Measurements from ENCODE around the gene C5. TPM values are rescaled to one million over a fixed set of nuclear protein-coding genes. Genes with fewer than 3 reads are reported as not detected.
"Not testable (repeated sequence)": the region's sequence is repeated elsewhere in the genome, so short reads cannot be mapped to it uniquely, and the experiment has no call there.

Gene C5
- 0.52 TPM for polyA plus RNA-seq (2012; ENCODE audit: insufficient read depth, insufficient read length, low read depth)

- DNase-seq = no peak
- H3K27me3 ChIP-seq = no peaks in the 10 kb centered on the region
- H3K36me3 ChIP-seq = no peaks in the 10 kb centered on the region
- H3K9me3 ChIP-seq = no peaks in the 10 kb centered on the region
- TF ChIP-seq, protein P1, sequence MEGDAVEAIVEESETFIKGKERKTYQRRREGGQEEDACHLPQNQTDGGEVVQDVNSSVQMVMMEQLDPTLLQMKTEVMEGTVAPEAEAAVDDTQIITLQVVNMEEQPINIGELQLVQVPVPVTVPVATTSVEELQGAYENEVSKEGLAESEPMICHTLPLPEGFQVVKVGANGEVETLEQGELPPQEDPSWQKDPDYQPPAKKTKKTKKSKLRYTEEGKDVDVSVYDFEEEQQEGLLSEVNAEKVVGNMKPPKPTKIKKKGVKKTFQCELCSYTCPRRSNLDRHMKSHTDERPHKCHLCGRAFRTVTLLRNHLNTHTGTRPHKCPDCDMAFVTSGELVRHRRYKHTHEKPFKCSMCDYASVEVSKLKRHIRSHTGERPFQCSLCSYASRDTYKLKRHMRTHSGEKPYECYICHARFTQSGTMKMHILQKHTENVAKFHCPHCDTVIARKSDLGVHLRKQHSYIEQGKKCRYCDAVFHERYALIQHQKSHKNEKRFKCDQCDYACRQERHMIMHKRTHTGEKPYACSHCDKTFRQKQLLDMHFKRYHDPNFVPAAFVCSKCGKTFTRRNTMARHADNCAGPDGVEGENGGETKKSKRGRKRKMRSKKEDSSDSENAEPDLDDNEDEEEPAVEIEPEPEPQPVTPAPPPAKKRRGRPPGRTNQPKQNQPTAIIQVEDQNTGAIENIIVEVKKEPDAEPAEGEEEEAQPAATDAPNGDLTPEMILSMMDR (IDR thresholded peaks at IDR 0.05; ENCODE audit: low read depth, low read length) = no peak
- H3K4me1 ChIP-seq = no peaks in the 10 kb centered on the region
- H3K4me3 ChIP-seq (ENCODE audit: low read depth, low read length) = no peak within 1 kb of the TSS
Measured at GRCh38 chr9:121050128-121050988, at the start of gene C5. C5 (minus strand) TSS chr9:121050275; CDS start chr9:121050246, 29 bp downstream.

DNA sequence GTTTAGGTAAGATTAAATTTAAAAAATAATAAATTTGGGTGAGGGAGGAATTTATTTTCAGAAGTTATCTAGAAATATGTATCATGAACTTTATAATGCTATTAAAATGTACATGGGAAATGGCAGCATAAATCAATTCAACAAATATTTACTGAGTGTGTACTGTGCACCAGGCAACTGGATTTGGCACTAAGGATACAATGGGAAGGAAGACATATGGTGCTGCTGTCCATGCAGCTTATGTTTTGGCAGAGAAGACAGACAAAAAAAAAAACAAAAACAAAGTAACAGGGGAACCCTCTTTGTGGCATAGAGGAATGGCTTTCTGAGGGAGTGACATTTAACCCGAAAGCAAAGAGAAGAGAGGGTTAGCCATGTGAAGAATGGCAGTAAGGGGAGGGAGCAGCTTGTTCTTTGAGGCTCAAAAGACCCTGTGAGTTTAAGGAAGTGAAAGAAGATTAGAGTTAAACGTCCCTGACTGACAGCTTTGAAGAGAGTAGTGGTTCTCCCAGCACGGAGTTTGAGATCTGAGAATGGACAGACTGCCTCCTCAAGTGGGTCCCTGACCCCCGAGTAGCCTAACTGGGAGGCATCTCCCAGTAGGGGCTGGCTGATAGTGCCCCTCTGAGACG, 48.6 kb upstream of the C5 start:
- Histone ChIP-seq H3K4me1 (0 out of 2 replicates have a peak, but pooled peaks cover 2% of the 10 kb centered on the region), H3K36me3 (no peaks in the 10 kb centered on the region), H3K4me3 (ENCODE audit: low read depth, low read length) (no peak overlapping the region), H3K9me3 (no peaks in the 10 kb centered on the region), H3K27me3 (no peaks in the 10 kb centered on the region)
- TF ChIP-seq, protein P1 (IDR thresholded peaks at IDR 0.05; ENCODE audit: low read depth, low read length) = no peak
- DNase-seq = no peak

DNA sequence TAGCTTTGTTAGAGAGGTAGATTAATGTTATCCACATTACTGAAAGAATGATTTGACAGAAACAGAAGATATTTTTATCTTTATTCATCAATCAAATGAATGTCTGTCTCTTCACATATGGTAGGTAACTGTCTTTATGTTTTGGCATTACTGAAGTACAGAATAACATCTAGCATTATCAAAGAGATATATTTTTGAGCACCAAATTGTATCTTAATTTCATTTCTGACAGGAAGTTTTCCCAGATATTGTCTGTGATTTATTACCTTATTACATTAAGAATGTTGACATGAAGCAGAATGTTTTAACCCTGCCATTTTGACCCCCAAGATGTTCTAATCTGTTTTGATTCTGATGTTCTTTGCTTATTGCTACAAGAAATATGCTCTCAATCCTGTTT, 45.0 kb upstream of the C5 start:
- TF ChIP-seq, protein P1 (IDR thresholded peaks at IDR 0.05; ENCODE audit: low read depth, low read length) = no peak
- Histone ChIP-seq H3K4me1 (0 out of 2 replicates have a peak, but pooled peaks cover 2% of the 10 kb centered on the region), H3K36me3 (no peaks in the 10 kb centered on the region), H3K9me3 (no peaks in the 10 kb centered on the region), H3K27me3 (no peaks in the 10 kb centered on the region), H3K4me3 (ENCODE audit: low read depth, low read length) (no peak overlapping the region)
- no peak for DNase-seq

- H3K4me1 ChIP-seq; H3K27me3 ChIP-seq; DNase-seq; H3K9me3 ChIP-seq; H3K36me3 ChIP-seq; H3K4me3 ChIP-seq (ENCODE audit: low read depth, low read length): not testable (repeated sequence)
Measured at GRCh38 chr9:121090743-121091142, 40.7 kb upstream of the C5 start.

GRCh38 chr9:121088576-121088975, 38.5 kb upstream of the C5 start:
- Histone ChIP-seq H3K36me3 (no peaks in the 10 kb centered on the region), H3K4me3 (ENCODE audit: low read depth, low read length) (no peak overlapping the region), H3K9me3 (no peaks in the 10 kb centered on the region), H3K27me3 (no peaks in the 10 kb centered on the region), H3K4me1 (no peaks in the 10 kb centered on the region)
- TF ChIP-seq, protein P1 (IDR thresholded peaks at IDR 0.05; ENCODE audit: low read depth, low read length) = no peak
- DNase-seq = no peak

GRCh38 chr9:121085661-121086060, 35.6 kb upstream of the C5 start:
- DNase-seq = no peak
- H3K9me3 ChIP-seq = no peaks in the 10 kb centered on the region
- TF ChIP-seq, protein P1 (IDR thresholded peaks at IDR 0.05; ENCODE audit: low read depth, low read length) = no peak
- H3K4me3 ChIP-seq (ENCODE audit: low read depth, low read length) = no peak overlapping the region
- no peaks in the 10 kb centered on the region for H3K4me1 ChIP-seq
- H3K36me3 ChIP-seq = no peaks in the 10 kb centered on the region
- no peaks in the 10 kb centered on the region for H3K27me3 ChIP-seq
